HEK293 (cell line): ENCODE data around the gene PPFIA4.

Experiments used
- CTCF ChIA-PET: fragments of 350-600 bp; formaldehyde crosslinking; extraction: SDS; loops from one replicate; lab custom pipeline; 2021; ENCODE audit warnings: antibody characterized with exemption; lab: Yijun Ruan, JAX
- POLR2A ChIA-PET: fragments of 300-600 bp; formaldehyde crosslinking; extraction: SDS; loops from one replicate; lab custom pipeline; 2020; ENCODE audit warnings: antibody characterized with exemption, inconsistent platforms; lab: Yijun Ruan, JAX
- H3K27ac ChIP-seq: fragments of 200-500 bp; sonication (Bioruptor generic); 2 replicates; pipeline ENCODE4 v1.5.1; 2014; ENCODE audit warnings: low read depth, low read length, control low read depth, inconsistent platforms; ENCODE audit errors: extremely low read depth
- H3K36me3 ChIP-seq, 2 experiments: fragments of 200-500 bp in 1 of 2; sonication (Bioruptor generic) in 1 of 2; 1 replicate in 1 of 2; 2 replicates in 1 of 2; pipeline ENCODE4 v1.5.1; 2014 to 2017; ENCODE audit warnings: inconsistent platforms in 2 of 2, low read length in 2 of 2; ENCODE audit not compliant: control insufficient read depth in 2 of 2, insufficient read depth in 1 of 2
- H3K4me1 ChIP-seq: fragments of 200-500 bp; sonication (Bioruptor generic); 2 replicates; pipeline ENCODE4 v1.5.1; 2014; ENCODE audit warnings: mild to moderate bottlenecking, low read length, inconsistent platforms; ENCODE audit not compliant: control insufficient read depth, insufficient read depth
- H3K4me3 ChIP-seq: 2 replicates; pipeline ENCODE4 v1.5.1; 2011; ENCODE audit warnings: low read depth, mild to moderate bottlenecking, control low read depth, low read length, moderate library complexity
- H3K9me3 ChIP-seq: fragments of 200-500 bp; sonication (Bioruptor generic); 2 replicates; pipeline ENCODE4 v1.5.1; 2014; ENCODE audit warnings: low read depth, low read length, inconsistent platforms; ENCODE audit not compliant: control insufficient read depth, insufficient read depth
- AEBP2 ChIP-seq: fragments of 450-650 bp; formaldehyde crosslinking; IDR thresholded peaks from 2 replicates; pipeline ENCODE4 v1.5.1; 2016; ENCODE audit warnings: missing biosample characterization, missing genetic modification characterization, borderline replicate concordance
- BCL11A ChIP-seq: fragments of 450-650 bp; formaldehyde crosslinking; IDR thresholded peaks from 2 replicates; pipeline ENCODE4 v1.5.1; 2016; ENCODE audit warnings: low read depth, missing biosample characterization, missing genetic modification characterization
- BCL6B ChIP-seq: fragments of 450-650 bp; formaldehyde crosslinking; IDR thresholded peaks from 2 replicates; pipeline ENCODE4 v1.5.1; 2017; ENCODE audit warnings: missing biosample characterization, missing genetic modification characterization
- GLI2 ChIP-seq: fragments of 450-650 bp; formaldehyde crosslinking; IDR thresholded peaks from 2 replicates; pipeline ENCODE4; 2017; ENCODE audit warnings: missing biosample characterization, missing genetic modification characterization, low read depth, borderline replicate concordance
- KLF10 ChIP-seq: fragments of 450-650 bp; IDR thresholded peaks from 2 replicates; pipeline ENCODE4 v1.5.1; 2018; ENCODE audit warnings: missing biosample characterization, mild to moderate bottlenecking, missing genetic modification characterization
- MEIS1 ChIP-seq: sonication (generic); formaldehyde crosslinking; IDR thresholded peaks from 2 replicates; pipeline ENCODE4 v1.8.1; 2022; ENCODE audit warnings: missing genetic modification reagents, mild to moderate bottlenecking, borderline replicate concordance
- SP7 ChIP-seq: fragments of 450-650 bp; formaldehyde crosslinking; IDR thresholded peaks from 2 replicates; pipeline ENCODE4 v1.5.1; 2016; ENCODE audit warnings: missing biosample characterization, missing genetic modification characterization
- ZBTB1 ChIP-seq: fragments of 450-650 bp; formaldehyde crosslinking; IDR thresholded peaks from 2 replicates; pipeline ENCODE4 v1.5.1; 2016; ENCODE audit warnings: missing biosample characterization, missing genetic modification characterization
- ZBTB48 ChIP-seq: fragments of 450-650 bp; formaldehyde crosslinking; IDR thresholded peaks from 2 replicates; pipeline ENCODE4 v1.5.1; 2016; ENCODE audit warnings: missing biosample characterization, missing genetic modification characterization
- ZFHX2 ChIP-seq: fragments of 450-650 bp; formaldehyde crosslinking; conservative IDR thresholded peaks from 2 replicates; pipeline ENCODE4 v1.5.1; 2016; ENCODE audit warnings: missing biosample characterization, missing genetic modification characterization
- ZNF10 ChIP-seq: fragments of 450-650 bp; formaldehyde crosslinking; IDR thresholded peaks from 2 replicates; pipeline ENCODE4 v1.5.1; 2017; ENCODE audit warnings: missing biosample characterization, missing genetic modification characterization
- ZNF138 ChIP-seq: fragments of 450-650 bp; formaldehyde crosslinking; IDR thresholded peaks from 2 replicates; pipeline ENCODE4 v1.5.1; 2016; ENCODE audit warnings: missing biosample characterization, missing genetic modification characterization, borderline replicate concordance
- ZNF19 ChIP-seq: fragments of 450-650 bp; formaldehyde crosslinking; IDR thresholded peaks from 2 replicates; pipeline ENCODE4; 2016; ENCODE audit warnings: missing biosample characterization, missing genetic modification characterization, low read depth
- ZNF324 ChIP-seq: fragments of 450-650 bp; formaldehyde crosslinking; IDR thresholded peaks from 2 replicates; pipeline ENCODE4 v1.5.1; 2016; ENCODE audit warnings: missing biosample characterization, missing genetic modification characterization
- ZNF394 ChIP-seq: fragments of 450-650 bp; formaldehyde crosslinking; IDR thresholded peaks from 2 replicates; pipeline ENCODE4 v1.5.1; 2016; ENCODE audit warnings: missing biosample characterization, missing genetic modification characterization, mild to moderate bottlenecking, moderate library complexity, borderline replicate concordance
- ZNF426 ChIP-seq: fragments of 450-650 bp; formaldehyde crosslinking; IDR thresholded peaks from 2 replicates; pipeline ENCODE4 v1.5.1; 2017; ENCODE audit warnings: missing biosample characterization, missing genetic modification characterization, mild to moderate bottlenecking, inconsistent platforms, moderate library complexity
- ZNF433 ChIP-seq: fragments of 450-650 bp; formaldehyde crosslinking; IDR thresholded peaks from 2 replicates; pipeline ENCODE4 v1.5.1; 2016; ENCODE audit warnings: missing biosample characterization, missing genetic modification characterization, low read depth
- ZNF555 ChIP-seq: fragments of 450-650 bp; formaldehyde crosslinking; conservative IDR thresholded peaks from 2 replicates; pipeline ENCODE4 v1.5.1; 2017; ENCODE audit warnings: missing biosample characterization, mild to moderate bottlenecking, missing genetic modification characterization, inconsistent platforms
- ZNF571 ChIP-seq: fragments of 450-650 bp; formaldehyde crosslinking; IDR thresholded peaks from 2 replicates; pipeline ENCODE4 v1.5.0; 2017; ENCODE audit warnings: missing biosample characterization, missing genetic modification characterization
- ZNF600 ChIP-seq: fragments of 450-650 bp; formaldehyde crosslinking; IDR thresholded peaks from 2 replicates; pipeline ENCODE4 v1.5.1; 2016; ENCODE audit warnings: missing biosample characterization, missing genetic modification characterization
- ZNF670 ChIP-seq: fragments of 450-650 bp; formaldehyde crosslinking; IDR thresholded peaks from 2 replicates; pipeline ENCODE4 v1.5.1; 2016; ENCODE audit warnings: missing biosample characterization, missing genetic modification characterization, low read depth
- ZSCAN4 ChIP-seq: fragments of 450-650 bp; formaldehyde crosslinking; IDR thresholded peaks from 2 replicates; pipeline ENCODE4 v1.5.1; 2017; ENCODE audit warnings: missing biosample characterization, missing genetic modification characterization
- ZXDB ChIP-seq: fragments of 450-650 bp; formaldehyde crosslinking; IDR thresholded peaks from 2 replicates; pipeline ENCODE4 v1.5.1; 2016; ENCODE audit warnings: missing biosample characterization, missing genetic modification characterization

PPFIA4 gene

GRCh38 chr1:203099805-203100515 lies 73.7 kb downstream of the PPFIA4 start:
- Histone ChIP-seq H3K4me1 (no peaks in the 10 kb centered on the region), H3K27ac (no peak overlapping the region)
- no peak for TF ChIP-seq ZBTB48 (tag by site-specific recombination)
- no peak for TF ChIP-seq AEBP2 (tag by site-specific recombination)
- no peak for TF ChIP-seq KLF10
- TF ChIP-seq ZNF571 (tag by site-specific recombination) = no peak
- no peak for TF ChIP-seq ZNF433
- TF ChIP-seq ZNF555 (tag by site-specific recombination) = no peak
- no peak for TF ChIP-seq BCL6B (tag by site-specific recombination)
- no peak for TF ChIP-seq ZXDB
- TF ChIP-seq ZNF670 (tag by site-specific recombination) = no peak
- no peak for TF ChIP-seq ZNF394 (tag by site-specific recombination)
- TF ChIP-seq, all 188 proteins: peak for 0
- H3K9me3 ChIP-seq = no peaks in the 10 kb centered on the region
- ChIA-PET CTCF (interaction anchor here (0.6 to 2.8 kb wide), 13 partner anchors 14 to 173 kb away, joined by 3 to 15 read pairs (median 4); partner anchors contain the start of gene MYOG), POLR2A (no interaction called here)
- no peaks in the 10 kb centered on the region for H3K36me3 ChIP-seq
- no peak overlapping the region for H3K4me3 ChIP-seq

- H3K36me3 ChIP-seq = no peaks in the 10 kb centered on the region
- CTCF ChIA-PET = interaction anchor here (0.6 to 2.8 kb wide), 9 partner anchors 15 to 318 kb away, joined by 3 to 15 read pairs (median 3); partner anchors contain the start of gene MYOG
Measured at GRCh38 chr1:203100516-203100869, 74.2 kb downstream of the PPFIA4 start.

GRCh38 chr1:203101813-203102634 lies 75.7 kb downstream of the PPFIA4 start:
- POLR2A ChIA-PET = no interaction called here
- Histone ChIP-seq H3K4me3 (no peak overlapping the region), H3K4me1 (no peaks in the 10 kb centered on the region), H3K27ac (no peak overlapping the region), H3K36me3 (no peaks in the 10 kb centered on the region), H3K9me3 (no peaks in the 10 kb centered on the region)
- CTCF ChIA-PET = interaction anchor here (0.9 to 2.9 kb wide), 5 partner anchors 16 to 117 kb away, joined by 3 to 21 read pairs (median 3); no protein-coding TSS in a partner anchor
- TF ChIP-seq BCL11A (no peak), ZBTB1 (tag by site-specific recombination) (no peak), ZNF10 (no peak), ZFHX2 (no peak), SP7 (tag by site-specific recombination) (no peak), MEIS1 (CRISPR knock-in tag) (no peak), ZNF324 (no peak), ZNF600 (tag by site-specific recombination) (no peak), ZNF426 (no peak), GLI2 (tag by site-specific recombination) (no peak), AEBP2 (tag by site-specific recombination) (no peak), ZNF138 (tag by site-specific recombination) (no peak)

More at GRCh38 chr1:203100516-203100869, 74.2 kb downstream of the PPFIA4 start:
- no peaks in the 10 kb centered on the region for H3K9me3 ChIP-seq
- no peak for TF ChIP-seq ZSCAN4 (tag by site-specific recombination)
- TF ChIP-seq ZNF19 (tag by site-specific recombination) = no peak
- TF ChIP-seq, all 188 proteins: peak for 0
- H3K4me1 ChIP-seq = no peaks in the 10 kb centered on the region
- H3K4me3 ChIP-seq = no peak overlapping the region
- H3K27ac ChIP-seq = no peak overlapping the region
- POLR2A ChIA-PET = no interaction called here
